ENCODE results near the gene FZR1.
"Not testable (repeated sequence)": the region's sequence is repeated elsewhere in the genome, so short reads cannot be mapped to it uniquely, and the experiment has no call there.

- TF ChIP-seq CTCF (conservative IDR thresholded peaks at IDR 0.05; ENCODE audit: low read depth, low read length); EZH2 (IDR thresholded peaks at IDR 0.05; ENCODE audit: borderline replicate concordance, low read depth, low read length, poor library complexity, severe bottlenecking): not testable (repeated sequence)
Observed at GRCh38 chr19:3584036-3584802, 78.1 kb downstream of the FZR1 start.

Data from A673 (cell line).